Naive B cell (primary cell): Measurements from ENCODE around the gene TRIM43. TPM values are rescaled to one million over a fixed set of nuclear protein-coding genes. Genes with fewer than 3 reads are reported as not detected.
"Not testable (repeated sequence)": the region's sequence is repeated elsewhere in the genome, so short reads cannot be mapped to it uniquely, and the experiment has no call there.

Experiments used
- ATAC-seq, 2 donors: fragments of 150-1000 bp; cut with Tn5 transposase; 2 replicates each; pipeline ENCODE4 v1.10.0; 2021; ENCODE audit warnings: low read depth in 2 of 2, mild to moderate bottlenecking in 2 of 2, moderate library complexity in 2 of 2
- DNase-seq: peaks from one replicate; pipeline ENCODE4 v3.0.0; 2022
- H3K27ac Mint-ChIP-seq, 6 donors: one replicate each; pipeline ENCODE4 v1.8.0; 2020 to 2022; ENCODE audit warnings: mild to moderate bottlenecking in 6 of 6, mixed read lengths in 6 of 6, moderate library complexity in 5 of 6, inconsistent platforms in 2 of 6
- H3K27me3 Mint-ChIP-seq, 3 donors: one replicate each; pipeline ENCODE4 v1.8.0; 2021 to 2022; ENCODE audit warnings: mixed read lengths in 3 of 3, mild to moderate bottlenecking in 1 of 3
- H3K36me3 Mint-ChIP-seq, 2 donors: one replicate each; pipeline ENCODE4 v1.8.0; 2020 to 2022; ENCODE audit warnings: mixed read lengths in 2 of 2, inconsistent platforms in 1 of 2, mild to moderate bottlenecking in 1 of 2
- H3K4me1 Mint-ChIP-seq, 3 donors: one replicate each; pipeline ENCODE4 v1.8.0; 2020 to 2022; ENCODE audit warnings: mixed read lengths in 3 of 3, inconsistent platforms in 1 of 3, mild to moderate bottlenecking in 1 of 3, moderate library complexity in 1 of 3
- H3K4me3 Mint-ChIP-seq, 8 donors: one replicate each; pipeline ENCODE4 v1.8.0; 2020 to 2022; ENCODE audit warnings: mild to moderate bottlenecking in 8 of 8, mixed read lengths in 8 of 8, moderate library complexity in 8 of 8, inconsistent platforms in 2 of 8
- H3K9me3 Mint-ChIP-seq, 7 donors: one replicate each; pipeline ENCODE4 v1.8.0; 2020 to 2022; ENCODE audit warnings: mixed read lengths in 7 of 7, mild to moderate bottlenecking in 5 of 7, inconsistent platforms in 2 of 7, moderate library complexity in 1 of 7
- polyA plus RNA-seq, 6 donors: library from polyadenylated mRNA; unstranded; fragments of 300-500 nt; fragmentation: Illumina TruSeq; gene quantifications; one replicate each; pipeline ENCODE4 v1.2.3, GENCODE V29; 2021; ENCODE audit warnings: low read depth in 6 of 6

TRIM43 gene
- polyA plus RNA-seq, 6 donors from 2014 or later = not detected

GRCh38 chr2:95648894-95649544, 57.2 kb downstream of the TRIM43 start:
- H3K4me3 Mint-ChIP-seq, H3K36me3 Mint-ChIP-seq, H3K9me3 Mint-ChIP-seq, ATAC-seq, DNase-seq, H3K4me1 Mint-ChIP-seq, H3K27ac Mint-ChIP-seq: not testable (repeated sequence)
- H3K27me3 Mint-ChIP-seq = peaks cover 6 to 12% (median 9%) of the 10 kb centered on the region in 3 donors

Other genes with a start within 250 kb of the TRIM43 start
- gene FAHD2A, start 189.3 kb upstream of the TRIM43 start, polyA plus RNA-seq = 10 to 100 TPM in 4 of 6 donors, 1 to 10 TPM in 2; 6.7 to 29.3 (median 11.1) TPM
- not detected for gene TRIM43B, start 107.2 kb upstream of the TRIM43 start, polyA plus RNA-seq